Endodermal cell (in vitro differentiated cells): Measurements from ENCODE around the gene PNPLA2. TPM values are rescaled to one million over a fixed set of nuclear protein-coding genes. Genes with fewer than 3 reads are reported as not detected.

Experiments used
- DNase-seq: peaks from one replicate; pipeline ENCODE4 v3.0.0-alpha.2; 2017
- H3K27ac ChIP-seq: 2 replicates; pipeline ENCODE4 v1.5.1; 2013; ENCODE audit warnings: mild to moderate bottlenecking, low read depth, low read length, moderate library complexity
- H3K27me3 ChIP-seq: 2 replicates; pipeline ENCODE4 v1.6.1; 2013; ENCODE audit warnings: mild to moderate bottlenecking, low read length, moderate library complexity; ENCODE audit not compliant: insufficient read depth, control insufficient read depth, poor library complexity, severe bottlenecking
- H3K36me3 ChIP-seq: 2 replicates; pipeline ENCODE4 v1.7.0; 2013; ENCODE audit warnings: mild to moderate bottlenecking, low read length, moderate library complexity; ENCODE audit not compliant: control insufficient read depth, insufficient read depth
- H3K4me1 ChIP-seq: one replicate; pipeline ENCODE4 v1.7.0; 2013; ENCODE audit warnings: low read length; ENCODE audit not compliant: control insufficient read depth, insufficient read depth
- H3K4me3 ChIP-seq: 2 replicates; pipeline ENCODE4 v1.5.1; 2013; ENCODE audit warnings: mild to moderate bottlenecking, low read length, moderate library complexity
- H3K9ac ChIP-seq: 2 replicates; pipeline ENCODE4 v1.6.1; 2013; ENCODE audit warnings: mild to moderate bottlenecking, low read length, moderate library complexity; ENCODE audit not compliant: poor library complexity, severe bottlenecking; ENCODE audit errors: extremely low read depth
- H3K9me3 ChIP-seq: 2 replicates; pipeline ENCODE4 v1.6.1; 2013; ENCODE audit warnings: mild to moderate bottlenecking, low read length, moderate library complexity; ENCODE audit not compliant: control insufficient read depth
- H3K27ac Mint-ChIP-seq: 2 replicates; pipeline ENCODE4 v1.8.0; 2020; ENCODE audit warnings: mixed read lengths
- H3K27me3 Mint-ChIP-seq: 2 replicates; pipeline ENCODE4 v1.8.0; 2021; ENCODE audit warnings: mild to moderate bottlenecking, mixed read lengths; ENCODE audit not compliant: insufficient read depth
- H3K36me3 Mint-ChIP-seq: 2 replicates; pipeline ENCODE4 v1.8.0; 2020; ENCODE audit warnings: low read depth, mixed read lengths
- H3K4me1 Mint-ChIP-seq: 2 replicates; pipeline ENCODE4 v1.8.0; 2020; ENCODE audit warnings: mixed read lengths
- H3K4me3 Mint-ChIP-seq: 2 replicates; pipeline ENCODE4 v1.8.0; 2020; ENCODE audit warnings: mild to moderate bottlenecking, moderate library complexity, mixed read lengths
- H3K9me3 Mint-ChIP-seq: 2 replicates; pipeline ENCODE4 v1.8.0; 2020; ENCODE audit warnings: mild to moderate bottlenecking, mixed read lengths
- WGBS, 2 experiments: methylation state at CpG; one replicate each; pipeline versions ENCODE4 v1.1.5 to v1.1.7; 2013; ENCODE audit warnings: missing lambda C conversion rate in 2 of 2, mixed read lengths in 1 of 2; ENCODE audit not compliant: insufficient coverage in 1 of 2, insufficient read length in 1 of 2; 5-methylcytosine and 5-hydroxymethylcytosine counted together
- total RNA-seq, 2 donors: library from RNA; stranded (reverse); fragmentation: NEBNext Ultra II Directional in 1 of 2; extraction: Animal tissue kit (Norgen Biotek cat#: 25700) in 1 of 2; gene quantifications; 2 replicates in 1 of 2; 3 replicates in 1 of 2; pipeline ENCODE4 v1.2.1, GENCODE V29; 2021
- TF ChIP-seq, protein P1 (sequence below): fragments of 200-600 bp; sonication (generic); conservative IDR thresholded peaks from 2 replicates; pipeline ENCODE4 v1.5.0; 2021; ENCODE audit warnings: antibody characterized with exemption, mild to moderate bottlenecking

PNPLA2 gene
- total RNA-seq, 2 donors from 2014 or later: 77.0 to 77.6 TPM

DNA sequence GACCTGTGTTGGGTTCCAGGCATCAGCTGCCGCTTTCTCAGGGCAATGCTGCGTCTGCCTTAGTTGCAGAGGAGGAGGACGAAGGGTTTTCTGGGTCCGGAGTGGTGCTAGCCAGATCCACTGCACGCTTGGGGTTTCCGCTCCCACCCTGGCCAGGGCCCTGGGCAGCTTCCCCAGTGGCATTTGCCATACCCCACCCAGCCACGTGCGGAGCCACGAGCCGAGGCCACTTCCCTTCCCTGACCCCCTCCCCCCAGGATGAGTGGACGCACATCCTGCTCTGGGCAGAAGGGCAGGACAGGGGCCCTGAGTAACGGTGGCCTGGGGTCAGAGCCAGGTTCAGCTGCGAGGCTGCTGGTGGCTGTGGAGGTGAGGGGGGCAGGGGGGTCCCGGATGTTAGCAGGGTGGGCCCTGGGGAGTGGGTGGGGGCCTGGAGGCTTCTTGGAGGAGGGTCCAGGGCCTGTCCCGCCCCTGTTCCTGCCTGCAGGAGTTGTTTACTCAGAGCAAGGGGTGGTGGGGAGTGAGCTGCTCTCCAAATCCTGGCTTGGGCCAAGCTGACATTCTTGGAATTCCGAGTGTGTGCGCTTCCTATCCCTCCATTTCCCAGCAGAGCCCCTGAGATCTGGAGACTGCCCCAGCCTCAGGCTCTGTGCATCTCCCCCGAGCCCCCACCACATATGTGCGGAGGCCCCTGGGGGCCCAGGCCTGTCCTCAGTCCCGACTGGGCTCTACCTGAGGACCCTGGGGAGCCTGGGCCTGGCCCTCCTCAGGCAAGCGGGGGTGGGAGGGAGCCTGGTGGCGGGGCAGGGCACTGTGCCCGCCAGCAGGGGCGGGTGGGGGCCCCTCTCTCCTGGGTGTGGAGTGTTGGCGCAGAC, 25.3 kb downstream of the PNPLA2 start:
- peaks cover 11% of the 10 kb centered on the region for H3K36me3 Mint-ChIP-seq

DNA sequence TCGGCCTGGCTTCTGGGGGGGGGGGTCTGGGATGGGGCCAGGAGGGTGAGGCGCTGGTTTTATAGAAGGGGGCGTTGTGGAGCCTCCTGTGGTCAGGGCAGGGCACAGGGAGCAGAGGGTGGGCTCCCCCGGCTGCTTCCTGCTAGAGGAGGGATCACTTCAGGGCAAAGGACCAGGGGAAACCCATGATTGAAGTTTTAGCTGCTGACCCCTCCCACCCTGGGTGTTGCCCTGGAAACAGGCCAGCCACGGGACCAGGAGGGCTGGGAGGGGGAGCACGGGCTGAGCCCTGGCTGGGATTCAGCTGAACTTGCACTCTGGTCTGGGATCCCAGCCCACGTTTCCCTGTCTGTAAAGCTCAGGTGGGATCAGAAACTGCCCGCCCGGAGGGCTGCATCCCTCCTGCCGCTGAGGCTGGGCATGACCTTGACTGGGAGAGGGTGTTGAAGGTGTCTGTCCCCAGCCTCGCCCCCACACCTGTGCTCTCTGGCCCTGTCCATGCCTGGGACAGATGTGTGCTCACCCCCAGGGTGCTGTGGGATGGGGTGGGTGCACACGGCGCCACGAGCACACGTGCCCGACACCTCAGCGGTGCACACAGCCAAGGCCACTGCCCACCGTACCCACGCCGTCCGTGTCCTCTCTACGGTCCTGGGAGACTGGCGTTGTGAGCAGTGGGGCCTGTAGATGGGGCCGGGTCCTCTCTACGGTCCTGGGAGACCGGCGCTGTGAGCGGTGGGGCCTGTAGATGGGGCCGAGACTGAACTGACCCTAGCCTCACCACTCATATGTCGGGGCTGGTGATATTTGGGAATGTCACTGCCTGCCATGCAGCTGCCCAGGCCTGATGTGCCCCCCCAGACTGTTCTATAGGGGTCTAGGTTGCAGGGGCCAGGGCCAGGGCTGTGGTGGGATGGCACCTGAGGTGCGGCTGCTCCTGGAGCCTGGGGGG, 26.3 kb downstream of the PNPLA2 start:
- H3K4me3 ChIP-seq: peak overlapping the region; percentile 88
- H3K9ac ChIP-seq: peak overlapping the region; percentile 60
- no peaks in the 10 kb centered on the region for H3K27me3 ChIP-seq
- Mint-ChIP-seq H3K9me3 (no peaks in the 10 kb centered on the region), H3K4me3 (peak overlapping the region; percentile 78), H3K27ac (peak overlapping the region; percentile 90), H3K36me3 (peaks cover 5% of the 10 kb centered on the region), H3K27me3 (peaks cover 5% of the 10 kb centered on the region), H3K4me1 (peaks cover 17% of the 10 kb centered on the region)
- WGBS, 2 experiments: 39 to 46% methylated on average over 23 to 31 of the region's 31 CpGs
- TF ChIP-seq, protein P1, sequence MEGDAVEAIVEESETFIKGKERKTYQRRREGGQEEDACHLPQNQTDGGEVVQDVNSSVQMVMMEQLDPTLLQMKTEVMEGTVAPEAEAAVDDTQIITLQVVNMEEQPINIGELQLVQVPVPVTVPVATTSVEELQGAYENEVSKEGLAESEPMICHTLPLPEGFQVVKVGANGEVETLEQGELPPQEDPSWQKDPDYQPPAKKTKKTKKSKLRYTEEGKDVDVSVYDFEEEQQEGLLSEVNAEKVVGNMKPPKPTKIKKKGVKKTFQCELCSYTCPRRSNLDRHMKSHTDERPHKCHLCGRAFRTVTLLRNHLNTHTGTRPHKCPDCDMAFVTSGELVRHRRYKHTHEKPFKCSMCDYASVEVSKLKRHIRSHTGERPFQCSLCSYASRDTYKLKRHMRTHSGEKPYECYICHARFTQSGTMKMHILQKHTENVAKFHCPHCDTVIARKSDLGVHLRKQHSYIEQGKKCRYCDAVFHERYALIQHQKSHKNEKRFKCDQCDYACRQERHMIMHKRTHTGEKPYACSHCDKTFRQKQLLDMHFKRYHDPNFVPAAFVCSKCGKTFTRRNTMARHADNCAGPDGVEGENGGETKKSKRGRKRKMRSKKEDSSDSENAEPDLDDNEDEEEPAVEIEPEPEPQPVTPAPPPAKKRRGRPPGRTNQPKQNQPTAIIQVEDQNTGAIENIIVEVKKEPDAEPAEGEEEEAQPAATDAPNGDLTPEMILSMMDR: peak; percentile 53
- peaks cover 18% of the 10 kb centered on the region for H3K4me1 ChIP-seq
- peak overlapping the region; percentile 34 for H3K27ac ChIP-seq
- no peaks in the 10 kb centered on the region for H3K9me3 ChIP-seq
- H3K36me3 ChIP-seq: peaks cover 14% of the 10 kb centered on the region
- DNase-seq: peak; percentile 96

More for the DNA sequence above, 25.3 kb downstream of the PNPLA2 start:
- peak overlapping the region; percentile 68 for H3K9ac ChIP-seq
- H3K9me3 Mint-ChIP-seq: no peaks in the 10 kb centered on the region
- peak; percentile 96 for DNase-seq
- 1 to 5% methylated on average over 4 to 24 of the region's 25 CpGs for WGBS, 2 experiments
- H3K4me1 Mint-ChIP-seq: peaks cover 17% of the 10 kb centered on the region
- H3K4me3 ChIP-seq: peak overlapping the region; percentile 88
- peaks cover 23% of the 10 kb centered on the region for H3K36me3 ChIP-seq
- peaks cover 17% of the 10 kb centered on the region for H3K4me1 ChIP-seq
- peak overlapping the region; percentile 34 for H3K27ac ChIP-seq
- peak overlapping the region; percentile 78 for H3K4me3 Mint-ChIP-seq
- H3K9me3 ChIP-seq: no peaks in the 10 kb centered on the region
- peak overlapping the region; percentile 90 for H3K27ac Mint-ChIP-seq
- TF ChIP-seq, protein P1: no peak
- no peaks in the 10 kb centered on the region for H3K27me3 ChIP-seq
- H3K27me3 Mint-ChIP-seq: peaks cover 5% of the 10 kb centered on the region

DNA sequence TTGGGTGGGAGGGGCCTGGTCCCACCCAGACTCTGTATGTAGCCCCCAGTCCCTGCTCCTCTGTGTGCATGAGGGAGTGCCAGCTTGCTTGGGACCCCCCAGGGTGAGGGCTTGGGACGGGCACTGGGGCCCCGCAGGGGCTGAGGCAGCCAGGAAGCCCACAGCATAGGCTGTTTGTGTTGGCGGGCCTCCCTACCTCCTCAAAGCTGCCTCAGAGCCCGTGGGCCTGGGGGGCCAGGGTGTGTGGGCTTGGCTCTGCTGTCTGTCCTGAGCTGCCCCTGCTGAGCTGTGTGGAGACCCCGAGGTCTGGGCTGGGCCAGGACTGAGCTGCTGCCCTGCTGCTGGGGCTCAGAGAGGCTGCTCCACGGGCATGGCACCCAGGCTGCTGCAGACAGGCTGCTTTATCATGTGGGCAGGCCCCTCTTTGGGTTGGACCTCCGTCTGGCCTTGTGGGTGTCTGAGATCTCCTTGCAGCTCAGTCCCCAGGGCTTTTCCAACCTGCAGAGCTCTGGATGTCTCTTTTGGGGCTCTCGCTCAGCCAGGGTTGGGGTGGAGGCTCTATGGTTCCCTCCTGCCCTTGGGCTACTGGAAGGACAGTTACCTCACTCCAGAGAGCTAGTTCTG, 27.3 kb downstream of the PNPLA2 start:
- Mint-ChIP-seq H3K4me1 (peaks cover 11% of the 10 kb centered on the region), H3K4me3 (no peak overlapping the region), H3K9me3 (no peaks in the 10 kb centered on the region), H3K36me3 (no peaks in the 10 kb centered on the region), H3K27me3 (peaks cover 6% of the 10 kb centered on the region), H3K27ac (no peak overlapping the region)
- H3K9ac ChIP-seq: no peak overlapping the region
- no peak overlapping the region for H3K4me3 ChIP-seq
- no peaks in the 10 kb centered on the region for H3K9me3 ChIP-seq
- DNase-seq: no peak
- H3K27ac ChIP-seq: no peak overlapping the region
- TF ChIP-seq, protein P1: no peak
- WGBS, 2 experiments: 76 to 84% methylated on average over 6 to 8 of the region's 8 CpGs
- peaks cover 4% of the 10 kb centered on the region for H3K36me3 ChIP-seq
- peaks cover 21% of the 10 kb centered on the region for H3K4me1 ChIP-seq
- H3K27me3 ChIP-seq: no peaks in the 10 kb centered on the region
